HG03045 (cell line): ENCODE results near the gene ARHGEF19.
"Not testable (repeated sequence)": the region's sequence is repeated elsewhere in the genome, so short reads cannot be mapped to it uniquely, and the experiment has no call there.

Experiments used
- ATAC-seq: cut with Tn5 transposase; IDR thresholded peaks from one replicate; pipeline ENCODE4 v1.9.1; 2021; ENCODE audit warnings: mild to moderate bottlenecking, moderate library complexity; ENCODE audit not compliant: unreplicated experiment

ARHGEF19 gene

GRCh38 chr1:16168622-16169360 is 43.7 kb downstream of the ARHGEF19 start:
- no peak for ATAC-seq

GRCh38 chr1:16168144-16168495 is 44.3 kb downstream of the ARHGEF19 start:
- ATAC-seq = not testable (repeated sequence)

- ATAC-seq = no peak
Observed at GRCh38 chr1:16167331-16168143, 44.9 kb downstream of the ARHGEF19 start.

GRCh38 chr1:16166117-16166516 is 46.3 kb downstream of the ARHGEF19 start:
- no peak for ATAC-seq

- no peak for ATAC-seq
Observed at GRCh38 chr1:16165548-16165947, 46.9 kb downstream of the ARHGEF19 start.

- no peak for ATAC-seq
Observed at GRCh38 chr1:16165073-16165364, 47.4 kb downstream of the ARHGEF19 start.

- no peak for ATAC-seq
Observed at GRCh38 chr1:16164213-16165072, 48.0 kb downstream of the ARHGEF19 start.

- ATAC-seq = not testable (repeated sequence)
Observed at GRCh38 chr1:16163608-16164212, 48.7 kb downstream of the ARHGEF19 start.

- ATAC-seq = no peak
Observed at GRCh38 chr1:16162163-16162822, 50.2 kb downstream of the ARHGEF19 start.

- no peak for ATAC-seq
Observed at GRCh38 chr1:16161717-16162116, 50.7 kb downstream of the ARHGEF19 start.

GRCh38 chr1:16158993-16159831 is 53.2 kb downstream of the ARHGEF19 start:
- no peak for ATAC-seq

- ATAC-seq = no peak
Observed at GRCh38 chr1:16158025-16158424, 54.4 kb downstream of the ARHGEF19 start.

- no peak for ATAC-seq
Observed at GRCh38 chr1:16156848-16157495, 55.5 kb downstream of the ARHGEF19 start.

- no peak for ATAC-seq
Observed at GRCh38 chr1:16155537-16156410, 56.7 kb downstream of the ARHGEF19 start, which contains the start of gene EPHA2. Gene EPHA2 (minus strand): TSS chr1:16156069. CDS start chr1:16155932, 137 bp downstream.

GRCh38 chr1:16153999-16154673 is 58.3 kb downstream of the ARHGEF19 start:
- no peak for ATAC-seq

GRCh38 chr1:16153096-16153998 is 59.1 kb downstream of the ARHGEF19 start:
- ATAC-seq = no peak
